ENCODE measurements around the gene TM4SF4. TPM values are rescaled to one million over a fixed set of nuclear protein-coding genes. Genes with fewer than 3 reads are reported as not detected.

The TM4SF4 gene
- total and polyA plus RNA-seq, 2 of the 8 experiments (the other 6 are each of a cell fraction or from before 2014, with no cell fraction given): not detected

DNA sequence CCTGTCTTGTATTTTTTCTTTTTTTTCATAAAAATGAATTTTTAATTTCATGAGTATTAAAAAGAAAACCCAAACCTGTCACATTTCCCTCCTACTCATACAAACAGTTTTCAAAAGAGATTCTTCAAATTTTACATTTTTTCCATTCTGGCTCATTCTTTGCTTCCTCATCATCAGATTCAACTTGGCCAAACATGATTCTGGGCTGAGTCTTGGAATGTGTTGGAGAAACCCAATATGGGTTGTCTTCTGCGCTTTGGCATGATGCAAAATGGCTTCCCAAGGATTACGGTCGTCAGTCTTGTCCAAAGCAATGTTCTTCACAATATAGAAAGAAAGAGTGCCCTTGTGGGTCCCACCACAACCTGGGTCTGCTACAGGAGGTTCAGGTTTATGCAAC lies 12.4 kb upstream of the TM4SF4 start:
- no peak for FAIRE-seq
- CTCF ChIA-PET (ENCODE audit: partially characterized antibody): no interaction called here

More for the DNA sequence above, 12.4 kb upstream of the TM4SF4 start:
- no peak overlapping the region for H4K91ac ChIP-seq (replicated peaks; ENCODE audit: insufficient read length, low read length)
- no peaks in the 10 kb centered on the region for H4K20me1 ChIP-seq (replicated peaks in 1 of 2; ENCODE audit: control insufficient read depth in 1 of 2, insufficient read depth in 2 of 2, low read length in 2 of 2)
- no peak overlapping the region for H2BK20ac ChIP-seq (ENCODE audit: low read length)
- no peak overlapping the region for H3K14ac ChIP-seq (ENCODE audit: insufficient read length)
- no peak overlapping the region for H3K4me2 ChIP-seq (ENCODE audit: insufficient read depth in 1 of 2, low read depth in 2 of 2, low read length in 2 of 2)
- no peak overlapping the region for H4K8ac ChIP-seq (ENCODE audit: extremely low read depth, insufficient read depth, low read length)
- 86% methylated on average over 3 of the region's 3 CpGs; no CpG with 5 or more reads in 1 of the 2 experiments for WGBS, 2 experiments (ENCODE audit: extremely low coverage in 1 of 2, insufficient coverage in 1 of 2, insufficient read length in 1 of 2, insufficient replicate concordance in 2 of 2, low coverage in 1 of 2, low lambda C conversion rate in 2 of 2, missing lambda C conversion rate in 1 of 2)
- no peak for DNase-seq (ENCODE audit: low read depth in 1 of 2, low spot score in 2 of 2)
- H3K27me3 ChIP-seq (replicated peaks in 1 of 4; ENCODE audit: control insufficient read depth in 3 of 4, extremely low read depth in 1 of 4, insufficient read depth in 3 of 4, low read length in 3 of 4): no peaks in the 10 kb centered on the region
- no peak overlapping the region for H3K9ac ChIP-seq (replicated peaks in 1 of 4; ENCODE audit: extremely low read depth in 1 of 4, low read depth in 3 of 4, low read length in 3 of 4)
- no peak overlapping the region for H3K18ac ChIP-seq (ENCODE audit: extremely low read depth, low read length)
- H3K23ac ChIP-seq (ENCODE audit: insufficient read length): no peak overlapping the region
- no peak overlapping the region for H3K56ac ChIP-seq (replicated peaks; ENCODE audit: insufficient read length, low read depth, low read length)
- no peak overlapping the region for H3K27ac ChIP-seq (ENCODE audit: low read depth, low read length)
- no peak overlapping the region for H2BK15ac ChIP-seq (ENCODE audit: low read length)
- no peak overlapping the region for H3K4ac ChIP-seq (replicated peaks; ENCODE audit: insufficient read length, low read depth, low read length)
- H3K79me1 ChIP-seq (ENCODE audit: low read depth, low read length): no peaks in the 10 kb centered on the region
- no peak overlapping the region for H2BK120ac ChIP-seq (replicated peaks; ENCODE audit: low read depth, low read length)
- no peak overlapping the region for H4K5ac ChIP-seq (ENCODE audit: insufficient read length, low read depth, low read length)
- no peaks in the 10 kb centered on the region for H3K79me2 ChIP-seq (ENCODE audit: control insufficient read depth in 1 of 2, insufficient read depth in 2 of 2, low read length in 2 of 2)
- H2AK5ac ChIP-seq (ENCODE audit: low read depth, low read length): no peak overlapping the region
- H3K36me3 ChIP-seq (ENCODE audit: control insufficient read depth in 2 of 4, insufficient read depth in 4 of 4, low read length in 3 of 4): no peaks in the 10 kb centered on the region
- no peak overlapping the region for H2BK5ac ChIP-seq (ENCODE audit: low read depth, low read length)
- no peak overlapping the region for H2AFZ ChIP-seq (ENCODE audit: low read length)
- no peaks in the 10 kb centered on the region for H3K4me1 ChIP-seq (replicated peaks in 1 of 4; ENCODE audit: control insufficient read depth in 3 of 4, insufficient read depth in 4 of 4, low read length in 3 of 4)
- no peak overlapping the region for H3K4me3 ChIP-seq (ENCODE audit: extremely low read depth in 1 of 4, insufficient read depth in 2 of 4, low read depth in 3 of 4, low read length in 4 of 4)
- no peak overlapping the region for H2BK12ac ChIP-seq (ENCODE audit: low read depth, low read length)
- POLR2A ChIA-PET (ENCODE audit: partially characterized antibody): interaction anchor here (0.7 kb wide), 1 partner anchor 13 kb away, joined by 4 read pairs; no protein-coding TSS in a partner anchor
- no peaks in the 10 kb centered on the region for H3K9me3 ChIP-seq (ENCODE audit: insufficient read depth in 2 of 2, low read depth in 1 of 2, low read length in 1 of 2)
- TF ChIP-seq HDAC2 (IDR thresholded peaks at IDR 0.05; ENCODE audit: borderline replicate concordance in 1 of 2, low read depth in 2 of 2, low read length in 2 of 2) (no peak), RBBP5 (IDR thresholded peaks at IDR 0.05; ENCODE audit: borderline replicate concordance, low read depth, low read length) (no peak), POLR2AphosphoS5 (IDR thresholded peaks at IDR 0.05; ENCODE audit: low read depth, low read length) (no peak)
- no peaks in the 10 kb centered on the region for H3K23me2 ChIP-seq (ENCODE audit: low read depth, low read length)

All from H1 (cell line).